Measurements from ENCODE around the gene RAP1GAP2.

DNA sequence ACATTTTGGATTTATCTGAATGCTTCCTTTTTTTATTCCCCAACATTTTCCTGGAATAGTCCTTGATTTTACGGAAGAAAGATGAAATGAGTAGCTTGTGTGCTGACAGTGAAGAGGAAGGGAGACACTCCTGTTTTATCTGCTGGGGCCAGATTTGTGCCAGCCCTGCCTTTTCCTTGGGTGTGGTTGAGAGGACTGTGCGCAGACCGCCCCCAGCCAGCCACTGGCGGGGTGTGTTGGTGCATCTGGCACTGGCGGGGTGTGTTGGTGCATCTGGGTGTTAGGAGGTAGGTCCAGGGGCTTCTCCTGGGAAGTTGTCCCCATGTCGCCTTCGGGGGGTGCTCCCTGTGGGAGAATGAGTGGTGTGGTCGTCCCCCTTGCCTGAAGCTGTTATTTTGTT lies 39.5 kb downstream of the RAP1GAP2 start:
- TF ChIP-seq, protein P1, sequence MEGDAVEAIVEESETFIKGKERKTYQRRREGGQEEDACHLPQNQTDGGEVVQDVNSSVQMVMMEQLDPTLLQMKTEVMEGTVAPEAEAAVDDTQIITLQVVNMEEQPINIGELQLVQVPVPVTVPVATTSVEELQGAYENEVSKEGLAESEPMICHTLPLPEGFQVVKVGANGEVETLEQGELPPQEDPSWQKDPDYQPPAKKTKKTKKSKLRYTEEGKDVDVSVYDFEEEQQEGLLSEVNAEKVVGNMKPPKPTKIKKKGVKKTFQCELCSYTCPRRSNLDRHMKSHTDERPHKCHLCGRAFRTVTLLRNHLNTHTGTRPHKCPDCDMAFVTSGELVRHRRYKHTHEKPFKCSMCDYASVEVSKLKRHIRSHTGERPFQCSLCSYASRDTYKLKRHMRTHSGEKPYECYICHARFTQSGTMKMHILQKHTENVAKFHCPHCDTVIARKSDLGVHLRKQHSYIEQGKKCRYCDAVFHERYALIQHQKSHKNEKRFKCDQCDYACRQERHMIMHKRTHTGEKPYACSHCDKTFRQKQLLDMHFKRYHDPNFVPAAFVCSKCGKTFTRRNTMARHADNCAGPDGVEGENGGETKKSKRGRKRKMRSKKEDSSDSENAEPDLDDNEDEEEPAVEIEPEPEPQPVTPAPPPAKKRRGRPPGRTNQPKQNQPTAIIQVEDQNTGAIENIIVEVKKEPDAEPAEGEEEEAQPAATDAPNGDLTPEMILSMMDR (IDR thresholded peaks at IDR 0.05), result no peak
- TF ChIP-seq POLR2A (IDR thresholded peaks at IDR 0.05), result no peak

Data from uterus (tissue), 2 donors.